GM19395 (cell line): Measurements from ENCODE around the gene PUS7L.
"Not testable (repeated sequence)": the region's sequence is repeated elsewhere in the genome, so short reads cannot be mapped to it uniquely, and the experiment has no call there.

Experiments used
- ATAC-seq: cut with Tn5 transposase; IDR thresholded peaks from one replicate; pipeline ENCODE4 v1.9.1; 2021; ENCODE audit warnings: mild to moderate bottlenecking, moderate library complexity; ENCODE audit not compliant: unreplicated experiment

PUS7L gene

DNA sequence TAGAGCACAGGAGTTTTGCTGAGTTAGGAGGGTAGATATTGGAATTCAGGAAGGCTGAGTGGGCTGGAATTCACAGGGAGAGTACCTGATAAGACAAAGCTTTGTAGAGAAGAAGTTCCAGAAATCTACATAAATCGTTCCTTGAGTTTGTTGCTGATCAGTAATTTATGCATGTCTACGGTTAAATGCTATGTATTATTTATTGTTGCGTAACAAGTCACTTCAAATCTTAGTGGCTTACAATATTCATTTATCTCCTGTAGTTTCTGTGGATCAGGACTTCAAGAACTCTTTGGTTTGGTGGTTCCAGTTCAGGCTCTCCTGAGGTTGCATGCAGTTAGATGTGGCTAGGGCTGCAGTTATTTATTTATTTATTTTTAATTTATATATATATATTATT lies 7.8 kb downstream of the PUS7L start:
- ATAC-seq = no peak

DNA sequence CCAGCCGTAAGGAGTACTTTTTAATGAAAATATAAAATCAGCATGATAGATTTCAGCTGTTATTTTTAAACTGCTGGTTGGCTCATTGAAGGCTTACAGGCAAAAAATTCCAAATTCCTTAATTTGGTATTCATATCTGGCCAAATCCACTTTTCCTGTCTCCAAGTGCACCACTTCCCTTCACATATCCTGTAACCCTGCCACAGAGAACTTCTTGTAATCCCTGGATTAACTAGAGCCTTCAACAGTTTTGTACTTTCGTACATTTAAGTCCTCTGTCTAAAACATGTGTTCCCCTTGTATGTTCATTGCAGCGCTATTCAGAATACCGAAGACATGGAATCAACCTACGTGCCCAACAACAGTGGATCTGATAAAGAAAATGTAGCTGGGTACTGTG lies 9.6 kb downstream of the PUS7L start:
- ATAC-seq = no peak

DNA sequence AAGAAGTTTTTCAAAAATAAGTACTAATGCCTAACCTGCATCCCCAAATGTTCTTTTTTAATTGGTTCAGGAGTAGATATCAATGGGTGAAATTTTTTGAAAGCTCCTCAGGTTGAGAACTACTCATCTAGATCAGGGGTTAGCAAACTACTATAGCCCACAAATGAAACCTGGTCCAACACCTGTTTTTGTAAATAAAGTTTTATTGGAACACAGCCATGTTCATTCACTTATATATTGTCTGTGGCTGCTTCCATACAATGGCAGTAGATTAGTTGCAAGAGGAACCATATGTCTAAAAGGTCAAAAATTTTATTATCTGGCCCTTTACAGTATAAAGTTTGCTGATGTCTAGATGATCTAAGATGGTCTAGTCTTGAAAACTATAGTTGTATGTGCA lies 13.8 kb downstream of the PUS7L start:
- ATAC-seq = no peak

DNA sequence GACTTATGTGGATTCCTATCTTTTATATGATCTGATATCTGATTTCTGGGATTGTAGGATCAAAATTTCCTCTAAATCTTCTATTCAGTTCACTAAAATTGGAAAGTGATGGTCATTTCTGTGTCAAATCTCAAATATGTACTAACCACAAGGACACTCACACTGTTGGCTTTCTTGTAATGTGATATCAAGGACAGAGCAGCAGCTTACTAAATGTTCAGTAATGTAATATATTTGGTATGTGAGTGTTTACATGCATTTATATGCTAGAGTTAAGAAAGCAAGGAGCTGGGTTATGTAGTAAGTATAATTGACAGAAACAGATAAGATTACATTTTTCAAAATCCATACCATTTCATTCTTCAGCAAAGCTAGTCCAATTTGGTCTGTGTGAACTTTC lies 16.5 kb downstream of the PUS7L start:
- no peak for ATAC-seq

DNA sequence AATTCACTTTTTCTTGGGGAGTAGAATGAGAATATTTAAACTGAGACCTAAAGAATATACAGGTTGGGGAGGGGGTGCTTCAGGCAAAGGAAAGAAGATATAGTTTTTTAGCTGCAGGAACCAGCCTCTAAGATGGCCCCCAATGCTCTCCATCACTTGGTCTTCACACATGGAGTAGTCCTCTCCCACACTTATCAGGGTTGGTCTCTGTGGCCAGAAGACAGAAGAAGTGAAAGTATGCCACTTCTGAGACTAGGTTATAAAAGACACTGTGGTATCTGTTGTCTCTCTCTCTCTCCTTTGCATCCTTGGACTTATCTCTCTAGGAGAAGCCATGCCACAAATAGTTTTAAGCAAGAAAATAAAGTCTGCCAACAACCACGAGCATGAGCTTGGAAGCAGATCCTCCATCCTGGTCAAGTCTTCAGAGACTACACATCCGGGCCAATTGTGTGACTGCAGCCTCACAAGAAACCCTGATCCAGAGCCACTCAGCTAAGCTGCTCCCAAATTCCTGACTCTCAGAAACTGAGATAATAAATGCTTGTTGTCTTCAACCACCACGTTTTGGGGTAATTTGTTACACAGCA lies 18.0 kb downstream of the PUS7L start:
- peak; percentile 68 for ATAC-seq

DNA sequence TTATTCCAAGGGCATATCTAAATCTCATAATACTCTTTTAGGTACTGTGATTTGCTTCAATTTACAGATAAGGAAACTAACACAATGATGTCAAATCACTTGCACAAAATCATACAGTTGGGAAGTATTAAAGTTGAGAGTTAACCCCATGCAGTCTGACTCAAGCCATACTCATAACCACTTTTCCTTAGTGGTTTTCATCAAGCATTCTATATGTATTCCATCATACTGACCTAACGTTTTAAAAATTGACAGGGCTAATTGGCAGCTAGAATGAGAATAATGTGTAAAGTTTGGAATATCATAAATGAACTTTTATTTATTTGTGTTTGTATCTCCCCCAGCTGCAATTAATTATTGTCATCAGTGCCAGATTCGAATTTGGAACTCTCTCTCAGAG lies 20.9 kb downstream of the PUS7L start:
- ATAC-seq = no peak

DNA sequence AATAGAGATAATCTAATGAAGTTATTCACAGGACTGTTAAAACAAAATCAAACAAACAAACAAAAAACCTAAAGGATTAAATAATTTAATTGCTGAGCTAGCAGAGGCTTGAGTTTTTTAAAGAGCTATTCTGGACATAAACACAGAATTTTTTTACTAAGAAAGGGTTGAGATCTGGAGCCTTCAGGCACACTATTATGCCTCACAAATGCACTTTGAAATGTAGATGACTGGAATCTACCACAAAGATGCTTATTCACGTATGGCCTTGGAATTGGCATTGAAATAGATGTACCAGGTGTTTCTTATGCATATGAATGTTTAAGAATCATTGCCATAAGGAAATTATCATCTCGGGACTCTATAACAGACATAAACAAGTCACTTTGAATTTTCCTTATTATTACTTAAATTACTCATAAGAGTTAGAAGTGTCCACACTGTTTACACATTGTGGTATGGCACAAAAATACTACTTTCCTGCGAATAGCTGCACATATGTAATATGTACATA lies 21.6 kb downstream of the PUS7L start:
- no peak for ATAC-seq

DNA sequence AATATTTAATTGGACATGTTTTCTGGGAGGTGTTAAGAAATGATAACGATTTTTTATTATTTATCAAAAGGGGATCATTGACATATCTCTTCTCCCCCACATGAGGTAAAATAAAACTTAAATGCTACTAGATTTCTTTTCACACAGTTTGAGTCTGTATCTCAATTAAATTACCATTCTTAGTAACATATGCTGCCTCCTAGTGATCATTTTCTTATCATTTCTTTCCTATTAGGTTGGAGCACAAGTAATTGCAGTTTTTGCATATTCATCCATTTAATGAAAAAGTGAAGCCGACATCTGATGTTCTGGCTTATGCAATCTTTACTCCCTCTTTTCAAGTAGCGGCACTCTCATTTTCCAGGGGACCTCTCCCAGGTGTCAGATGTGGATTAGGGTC lies 24.9 kb downstream of the PUS7L start:
- ATAC-seq = no peak

DNA sequence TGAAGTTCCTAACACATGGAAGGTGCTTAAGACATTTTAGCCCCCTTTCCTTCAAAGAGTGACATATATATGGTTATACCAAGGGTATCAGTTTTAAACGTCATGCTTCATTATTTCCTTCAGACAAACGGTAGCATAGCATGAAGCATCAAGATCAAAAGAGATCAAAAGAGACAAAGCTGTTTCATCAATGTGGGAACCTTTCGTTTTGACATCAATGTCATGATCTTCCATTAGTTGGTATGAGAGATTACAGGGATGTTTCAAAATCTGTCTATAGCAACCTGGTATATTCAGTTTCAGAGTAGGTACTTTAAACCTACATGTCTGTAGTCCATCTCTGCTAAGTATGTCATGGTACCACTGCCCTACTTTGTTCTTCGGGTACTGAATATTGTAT lies 28.3 kb downstream of the PUS7L start:
- ATAC-seq = no peak

DNA sequence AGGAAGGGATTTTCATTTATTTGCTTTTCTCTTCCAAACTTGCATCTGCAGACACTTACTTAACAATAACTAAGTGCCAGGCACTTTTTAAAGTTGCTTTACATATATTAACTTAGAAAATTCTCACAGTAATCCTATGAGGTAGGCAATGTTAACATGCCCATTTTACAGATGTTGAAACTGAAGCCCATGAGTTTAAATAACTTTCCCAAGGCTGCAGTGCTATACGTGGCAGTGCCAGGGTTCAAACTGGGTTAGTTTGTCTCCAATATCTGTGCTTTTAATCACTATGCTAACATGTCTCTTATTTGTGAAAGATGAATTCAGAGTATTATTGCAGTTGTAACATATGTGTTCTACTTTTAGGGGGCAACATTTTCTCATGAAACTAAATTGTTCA lies 29.9 kb downstream of the PUS7L start:
- no peak for ATAC-seq

DNA sequence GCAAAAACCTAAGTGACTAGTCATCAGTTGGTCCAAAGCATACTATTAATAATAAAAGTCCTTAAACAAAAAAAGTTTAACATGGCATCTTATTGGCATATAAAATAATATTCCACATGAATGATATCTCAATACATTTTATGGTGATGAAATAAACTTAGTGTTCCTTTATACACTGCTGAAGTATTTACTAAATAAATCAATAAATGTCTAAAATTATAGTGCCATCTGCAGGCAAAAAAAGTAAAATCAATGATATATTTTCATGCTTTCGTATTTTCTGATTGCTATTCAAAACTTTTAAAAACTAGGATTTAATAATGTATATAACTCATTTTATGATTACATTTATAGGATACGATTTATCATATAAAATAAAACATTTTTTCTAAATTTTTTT lies 30.5 kb downstream of the PUS7L start:
- ATAC-seq = no peak

DNA sequence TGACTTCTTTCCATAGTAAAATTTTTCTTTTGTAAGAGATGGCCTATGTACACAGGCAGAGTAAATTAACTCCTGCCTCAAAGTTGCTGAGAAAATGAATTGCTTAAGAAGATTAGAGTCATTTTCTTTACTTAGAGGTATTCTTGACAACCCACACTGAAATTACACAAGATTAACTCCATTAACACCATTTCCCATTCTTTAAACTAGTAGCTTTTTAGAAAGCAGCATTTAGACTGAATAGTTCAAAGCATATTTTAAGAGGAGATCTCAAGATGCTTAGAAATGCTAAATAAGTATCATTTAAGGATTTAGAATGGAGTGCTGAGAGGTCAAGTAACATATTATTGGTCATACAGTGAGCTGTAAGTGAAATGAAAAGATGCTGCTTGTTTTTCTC lies 35.5 kb downstream of the PUS7L start:
- no peak for ATAC-seq

DNA sequence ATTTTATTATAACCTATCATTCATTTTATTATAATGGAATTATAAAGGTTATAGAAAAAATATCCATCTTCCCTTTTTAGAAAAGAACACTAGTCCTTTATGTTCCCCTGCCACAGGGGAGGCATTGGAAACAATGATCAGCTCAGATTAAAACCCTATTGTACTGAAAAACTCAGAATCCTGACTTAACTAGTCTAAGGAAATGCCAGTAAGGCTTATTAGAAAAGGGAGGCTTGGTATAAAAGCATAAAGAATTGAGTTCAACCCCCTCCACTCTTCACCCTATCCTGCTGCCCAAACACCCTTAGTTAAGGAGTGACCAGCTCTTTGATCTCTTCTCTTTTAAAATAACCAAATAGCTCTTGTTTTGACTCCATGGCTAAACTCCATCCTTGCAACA lies 36.0 kb downstream of the PUS7L start:
- ATAC-seq = no peak

DNA sequence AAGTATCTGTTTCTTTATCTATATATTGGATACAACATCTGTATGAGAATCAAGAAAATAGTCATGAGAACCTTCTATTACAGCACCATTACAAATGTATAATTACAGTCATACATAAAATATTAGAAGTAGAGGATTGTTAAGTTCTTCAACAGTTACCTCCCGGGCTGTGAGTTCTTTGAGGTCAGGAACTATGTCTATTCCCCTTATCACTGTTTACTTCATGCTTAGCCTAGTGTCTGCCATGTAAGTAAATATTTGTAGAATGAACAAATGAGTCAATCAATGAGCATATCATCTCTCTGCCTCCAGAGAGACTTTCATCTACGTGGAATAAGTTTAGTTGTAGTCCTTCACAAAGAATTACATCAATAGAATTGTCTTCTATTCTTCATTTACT lies 47.2 kb downstream of the PUS7L start:
- no peak for ATAC-seq

DNA sequence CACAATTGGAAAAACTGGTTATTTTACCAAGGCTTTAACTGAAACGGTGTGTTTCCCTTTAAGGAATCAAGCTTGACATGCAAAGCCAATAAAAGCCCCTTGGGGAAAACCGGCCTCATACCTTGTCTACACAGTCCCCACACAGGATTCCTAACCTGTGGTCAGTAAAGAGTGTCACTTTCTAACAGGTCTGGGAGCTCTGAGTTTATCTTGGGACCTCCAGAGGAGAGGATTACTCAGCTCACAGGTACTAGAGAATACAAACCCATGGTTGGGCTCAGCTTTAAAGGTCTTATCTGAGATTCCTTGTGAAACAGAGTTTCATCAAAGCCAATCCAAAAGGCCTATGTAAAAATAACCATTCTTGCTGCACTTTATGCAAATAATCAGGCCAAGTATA lies 54.8 kb downstream of the PUS7L start:
- ATAC-seq = not testable (repeated sequence)

DNA sequence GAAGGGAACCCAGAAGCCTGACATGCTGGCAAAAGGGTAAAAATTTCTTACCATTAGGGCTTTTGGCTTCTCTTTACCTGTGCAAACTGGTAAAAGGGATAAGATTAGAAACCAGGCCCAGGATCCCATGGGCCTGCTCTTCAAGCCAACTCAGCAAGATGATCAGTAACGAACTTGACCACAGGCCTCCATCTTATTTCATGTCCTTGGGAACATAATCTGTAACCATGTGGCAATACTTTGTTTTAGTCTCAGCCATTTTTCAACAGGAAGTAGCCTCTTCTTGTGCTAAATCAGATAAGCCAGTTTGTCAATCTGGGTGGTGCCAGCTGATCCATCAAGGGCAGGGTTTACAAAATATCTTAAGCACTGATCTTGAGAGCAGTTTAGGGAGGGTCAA lies 57.4 kb downstream of the PUS7L start:
- not testable (repeated sequence) for ATAC-seq

DNA sequence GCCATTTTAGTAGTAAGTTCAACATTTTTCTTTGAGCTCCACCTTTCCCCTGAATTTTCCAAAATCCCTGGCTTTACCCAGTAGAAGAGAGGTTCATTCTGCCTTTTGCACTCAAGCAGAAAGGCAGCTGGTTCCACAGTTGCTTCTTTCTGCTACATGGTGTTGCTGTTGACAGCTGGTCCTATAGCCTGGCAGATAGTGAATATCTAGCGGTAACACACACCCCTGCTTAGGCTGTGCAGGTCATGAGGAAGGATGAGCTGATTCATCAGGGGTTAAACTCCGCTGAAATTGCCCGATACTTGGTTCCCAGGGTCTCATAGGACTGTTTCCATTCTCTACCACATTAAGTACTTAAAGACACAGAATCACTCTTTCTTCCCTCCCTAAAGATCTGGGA lies 62.4 kb downstream of the PUS7L start:
- ATAC-seq = no peak

DNA sequence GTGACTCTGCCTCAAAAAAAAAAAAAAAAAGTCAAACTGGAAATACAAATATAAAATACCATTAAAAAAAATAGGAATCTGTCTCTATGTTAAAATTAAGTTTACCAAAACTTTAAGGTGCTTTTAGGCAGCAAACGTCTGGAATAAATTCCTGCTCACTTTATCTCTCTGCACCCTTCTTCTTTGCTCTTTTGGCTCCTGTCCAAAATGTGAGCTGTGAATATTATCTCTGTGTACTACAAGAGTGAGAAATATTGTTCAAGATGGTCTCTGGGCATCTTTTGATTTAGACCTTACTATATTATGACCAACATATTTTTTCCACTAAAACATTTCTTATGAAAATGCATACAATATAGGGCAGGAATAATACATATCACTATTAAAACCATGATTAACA lies 63.7 kb downstream of the PUS7L start:
- no peak for ATAC-seq

DNA sequence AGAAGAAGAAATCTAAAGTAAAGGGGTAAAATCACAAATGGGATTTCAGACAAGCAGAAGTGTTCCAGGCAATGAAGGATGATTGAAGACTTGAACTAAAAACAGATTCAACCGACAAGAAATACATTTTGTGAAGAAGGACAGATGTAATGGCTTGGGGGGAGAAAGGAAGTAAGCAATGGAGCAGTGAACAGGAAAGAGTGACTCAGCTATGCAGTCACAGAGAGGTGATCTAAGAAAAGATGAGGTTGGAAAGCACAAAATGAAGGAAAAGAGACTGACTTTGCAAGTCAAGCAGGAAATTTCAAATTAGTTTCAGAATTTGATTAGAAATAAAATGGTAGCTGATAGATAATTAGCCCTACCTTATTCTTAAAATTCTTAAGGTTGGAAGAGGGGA lies 66.5 kb downstream of the PUS7L start:
- ATAC-seq = no peak

DNA sequence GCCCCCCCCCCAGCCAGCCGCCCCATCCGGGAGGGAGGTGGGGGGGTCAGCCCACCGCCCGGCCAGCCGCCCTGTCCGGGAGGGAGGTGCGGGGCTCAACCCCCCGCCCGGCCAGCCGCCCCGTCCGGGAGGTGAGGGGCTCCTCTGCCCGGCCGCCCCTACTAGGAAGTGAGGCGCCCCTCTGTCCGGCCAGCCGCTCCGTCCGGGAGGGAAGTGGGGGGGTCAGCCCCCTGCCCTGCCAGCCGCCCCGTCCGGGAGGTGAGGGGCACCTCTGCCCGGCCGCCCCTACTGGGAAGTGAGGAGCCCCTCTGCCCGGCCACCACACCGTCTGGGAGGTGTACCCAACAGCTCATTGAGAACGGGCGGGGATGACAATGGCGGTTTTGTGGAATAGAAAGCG lies 73.1 kb downstream of the PUS7L start:
- not testable (repeated sequence) for ATAC-seq

DNA sequence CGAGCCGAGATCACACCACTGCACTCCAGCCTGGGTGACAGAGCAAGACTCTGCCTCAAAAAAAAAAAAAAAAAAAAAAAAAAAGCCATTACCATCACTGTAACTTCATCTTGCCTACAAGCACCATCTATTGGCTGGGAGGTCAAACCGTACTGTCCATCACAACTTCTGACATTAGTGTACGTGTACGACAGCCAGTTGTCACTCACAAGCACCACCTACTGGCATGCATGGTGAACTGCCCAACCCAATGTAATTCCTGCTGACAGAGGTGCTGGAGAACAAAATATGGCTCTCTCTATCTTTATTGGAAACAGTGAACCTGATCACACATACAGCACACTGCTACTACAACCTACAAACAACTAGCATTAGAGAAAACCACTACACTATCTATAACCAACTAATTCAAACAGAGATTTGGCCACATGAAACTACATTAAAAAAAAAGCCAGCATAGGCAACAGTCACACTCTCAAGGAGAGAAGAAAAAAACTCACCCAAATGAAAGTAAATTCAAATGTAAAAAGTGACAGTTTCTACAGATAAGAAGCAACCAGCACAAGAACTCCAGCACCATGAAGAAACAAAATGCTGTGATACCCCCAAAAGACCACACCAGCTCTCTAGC lies 82.3 kb downstream of the PUS7L start:
- peak; percentile 94 for ATAC-seq

DNA sequence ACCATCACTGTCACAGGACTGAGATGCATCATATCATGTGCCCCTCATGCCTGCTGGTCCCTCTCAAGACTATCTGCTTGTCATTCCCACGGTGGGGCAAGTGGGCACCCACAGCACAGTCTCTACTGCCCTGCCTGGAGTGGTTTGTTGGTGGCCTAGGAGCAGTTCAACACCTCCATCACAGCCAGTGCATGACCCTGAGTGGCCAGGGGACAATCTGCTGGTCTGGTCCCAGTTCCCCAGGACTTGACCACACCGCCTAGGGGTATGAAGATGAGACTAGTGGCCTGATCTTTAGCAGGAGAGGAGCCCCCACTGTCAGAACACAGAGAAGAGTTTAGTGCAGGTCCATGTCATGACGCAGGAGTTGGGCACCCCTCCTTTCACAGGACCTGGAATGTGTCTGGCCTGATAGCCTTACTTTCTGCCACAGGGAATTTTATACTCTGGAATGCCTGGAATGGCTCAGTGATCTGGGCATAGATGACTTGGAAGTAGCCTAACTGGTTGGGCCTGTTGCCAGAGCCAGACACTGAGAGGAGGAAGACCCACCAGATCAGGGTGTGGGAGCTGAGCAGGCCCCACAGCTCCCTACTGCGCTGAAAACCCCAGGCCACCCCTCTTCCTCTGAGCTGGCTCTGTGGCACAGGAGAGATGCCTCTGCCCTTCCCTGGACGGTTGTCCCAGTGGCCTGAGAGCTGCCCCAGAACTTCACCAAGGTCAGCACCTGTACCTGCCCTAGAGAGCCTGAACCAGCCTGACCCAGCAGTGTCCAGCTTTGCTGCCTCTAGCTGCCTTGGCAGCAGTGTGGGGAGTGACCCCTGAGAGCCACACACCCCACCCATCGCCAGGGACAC lies 83.3 kb downstream of the PUS7L start:
- ATAC-seq = no peak
